ENCODE results near the gene TOMM40.
"Not testable (repeated sequence)": the region's sequence is repeated elsewhere in the genome, so short reads cannot be mapped to it uniquely, and the experiment has no call there.

Gene TOMM40

GRCh38 chr19:44848812-44849447, 42.1 kb upstream of the TOMM40 start:
- TF ChIP-seq CTCF (conservative IDR thresholded peaks at IDR 0.05) (no peak), ZFX (IDR thresholded peaks at IDR 0.05) (no peak)
- H3K27ac ChIP-seq, result no peak overlapping the region

- no peak overlapping the region for H3K27ac ChIP-seq
- TF ChIP-seq CTCF (conservative IDR thresholded peaks at IDR 0.05) (no peak), ZFX (IDR thresholded peaks at IDR 0.05) (no peak)
Observed at GRCh38 chr19:44850641-44851109, 40.4 kb upstream of the TOMM40 start.

GRCh38 chr19:44851427-44851826, 39.6 kb upstream of the TOMM40 start:
- TF ChIP-seq CTCF (conservative IDR thresholded peaks at IDR 0.05) (no peak), ZFX (IDR thresholded peaks at IDR 0.05) (no peak)
- no peak overlapping the region for H3K27ac ChIP-seq

GRCh38 chr19:44855606-44856005, 35.4 kb upstream of the TOMM40 start:
- TF ChIP-seq ZFX (IDR thresholded peaks at IDR 0.05), result no peak
- no peak for TF ChIP-seq CTCF (conservative IDR thresholded peaks at IDR 0.05)
- no peak overlapping the region for H3K27ac ChIP-seq

GRCh38 chr19:44856421-44857083, 34.5 kb upstream of the TOMM40 start:
- no peak for TF ChIP-seq CTCF (conservative IDR thresholded peaks at IDR 0.05)
- H3K27ac ChIP-seq, result no peak overlapping the region

GRCh38 chr19:44857837-44858236, 33.2 kb upstream of the TOMM40 start:
- no peak overlapping the region for H3K27ac ChIP-seq
- TF ChIP-seq ZFX (IDR thresholded peaks at IDR 0.05), result no peak
- no peak for TF ChIP-seq CTCF (conservative IDR thresholded peaks at IDR 0.05)

- not testable (repeated sequence) for H3K27ac ChIP-seq
Observed at GRCh38 chr19:44861576-44861975, 29.5 kb upstream of the TOMM40 start.

GRCh38 chr19:44863990-44864389, 27.1 kb upstream of the TOMM40 start:
- H3K27ac ChIP-seq, result no peak overlapping the region
- TF ChIP-seq ZFX (IDR thresholded peaks at IDR 0.05), result no peak
- no peak for TF ChIP-seq CTCF (conservative IDR thresholded peaks at IDR 0.05)
